HG03280 (cell line): ENCODE measurements around the gene MARK4.
"Not testable (repeated sequence)": the region's sequence is repeated elsewhere in the genome, so short reads cannot be mapped to it uniquely, and the experiment has no call there.

Experiments used
- ATAC-seq: cut with Tn5 transposase; IDR thresholded peaks from one replicate; pipeline ENCODE4 v1.9.1; 2021; ENCODE audit warnings: mild to moderate bottlenecking, moderate library complexity; ENCODE audit not compliant: unreplicated experiment

Gene MARK4

DNA sequence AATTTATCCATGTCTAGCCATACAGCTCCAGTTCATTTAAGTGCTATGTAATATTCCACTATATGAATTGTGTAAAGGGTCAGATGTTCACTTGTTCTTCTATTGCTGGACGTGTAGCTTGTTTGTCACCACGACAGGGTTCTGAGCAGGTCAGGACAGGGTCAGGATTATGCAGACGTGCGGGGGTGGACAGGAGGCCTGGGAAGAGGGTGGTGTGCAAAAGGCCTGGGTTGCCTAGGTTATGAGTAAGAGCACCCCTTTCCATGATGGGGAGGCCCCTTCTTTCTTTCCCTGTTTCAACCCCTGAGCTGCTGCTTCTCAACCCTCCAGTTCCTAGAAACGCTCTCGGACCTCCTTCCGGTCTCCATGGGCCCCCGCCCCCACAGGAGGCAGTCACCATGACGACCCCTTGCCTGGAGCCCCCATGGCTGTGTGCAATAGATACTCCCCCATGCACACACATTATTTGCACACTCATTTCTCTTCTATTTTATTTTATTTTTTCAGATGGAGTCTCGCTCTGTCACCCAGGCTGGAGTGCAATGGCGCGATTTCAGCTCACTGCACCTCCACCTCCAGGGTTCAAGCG is 7.8 kb upstream of the MARK4 start:
- ATAC-seq = no peak

DNA sequence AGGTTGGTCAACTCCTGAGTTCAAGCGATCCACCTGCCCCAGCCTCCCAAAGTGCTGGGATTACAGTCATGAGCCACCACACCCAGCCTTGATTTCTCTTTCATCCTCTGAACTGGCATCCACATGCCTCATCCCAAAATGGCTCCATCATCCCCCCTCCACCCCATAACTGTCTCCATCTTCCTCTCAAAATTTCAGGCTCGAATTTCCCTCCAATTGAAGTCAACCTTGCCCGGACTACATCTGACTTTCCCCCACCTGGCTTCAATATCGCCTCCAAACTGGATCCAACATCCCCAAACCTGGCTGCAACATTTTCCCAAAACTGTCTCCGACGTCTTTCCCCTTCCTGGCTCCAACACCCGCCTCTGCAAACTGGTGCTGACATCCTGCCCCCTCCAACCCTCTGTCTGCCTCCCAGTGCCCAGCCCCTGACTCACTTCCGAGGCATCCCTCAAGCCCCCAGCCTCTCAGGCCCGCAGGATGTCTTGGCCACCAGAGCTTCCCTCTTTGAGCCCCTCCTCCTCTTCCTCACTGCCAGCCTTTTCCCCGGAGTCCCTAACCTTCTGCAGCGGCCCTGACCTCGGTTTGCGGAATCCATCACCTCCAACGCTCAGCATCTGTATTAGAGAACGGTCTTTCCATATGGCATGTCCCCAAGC is 6.8 kb upstream of the MARK4 start:
- ATAC-seq = no peak

DNA sequence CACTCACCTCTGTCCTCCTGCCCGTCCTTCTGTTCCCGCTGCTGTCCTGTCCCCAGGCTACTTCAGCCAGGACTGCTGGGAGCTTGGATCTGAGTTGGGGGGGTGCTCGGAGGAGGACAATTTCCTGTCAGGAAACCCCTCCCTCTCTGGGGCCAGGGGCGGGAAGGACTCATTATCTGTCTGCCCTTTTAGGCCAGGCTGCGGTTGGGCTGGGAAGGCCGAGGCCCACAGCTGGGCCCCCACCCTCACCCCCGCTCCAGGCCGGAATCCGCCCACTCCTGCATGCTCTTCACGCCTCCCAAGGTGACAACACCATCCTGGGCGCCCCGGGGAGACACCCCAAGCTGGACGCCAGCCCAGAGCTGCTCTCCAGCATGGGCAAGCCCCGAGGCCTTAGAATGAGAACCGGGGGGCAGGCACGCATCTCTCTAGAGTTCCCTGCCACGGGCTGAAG is 5.7 kb upstream of the MARK4 start, which contains the start of gene EXOC3L2:
TSS of gene EXOC3L2 (minus strand) at position 74 of the 454 bp plus-strand sequence. CDS start 6,362 bp downstream, outside the sequence.
- ATAC-seq = no peak

DNA sequence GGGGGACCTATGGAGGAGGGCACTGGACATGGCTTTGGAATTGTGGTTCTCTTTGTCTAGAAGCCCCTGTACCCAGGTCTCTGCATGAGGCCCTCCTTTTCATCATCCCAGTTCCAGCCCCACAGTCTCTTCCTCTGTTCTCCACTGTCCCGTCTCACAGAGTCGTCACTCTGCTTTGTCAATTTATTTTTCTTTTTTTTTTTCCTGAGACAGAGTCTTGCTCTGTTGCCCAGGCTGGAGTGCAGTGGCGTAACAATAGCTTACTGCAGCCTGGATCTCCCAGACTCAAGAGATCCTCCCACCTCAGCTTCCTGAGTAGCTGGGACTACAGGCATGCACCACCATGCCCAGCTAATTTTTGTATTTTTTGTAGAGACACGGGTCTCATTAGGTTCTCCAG is 5.2 kb upstream of the MARK4 start:
- no peak for ATAC-seq

DNA sequence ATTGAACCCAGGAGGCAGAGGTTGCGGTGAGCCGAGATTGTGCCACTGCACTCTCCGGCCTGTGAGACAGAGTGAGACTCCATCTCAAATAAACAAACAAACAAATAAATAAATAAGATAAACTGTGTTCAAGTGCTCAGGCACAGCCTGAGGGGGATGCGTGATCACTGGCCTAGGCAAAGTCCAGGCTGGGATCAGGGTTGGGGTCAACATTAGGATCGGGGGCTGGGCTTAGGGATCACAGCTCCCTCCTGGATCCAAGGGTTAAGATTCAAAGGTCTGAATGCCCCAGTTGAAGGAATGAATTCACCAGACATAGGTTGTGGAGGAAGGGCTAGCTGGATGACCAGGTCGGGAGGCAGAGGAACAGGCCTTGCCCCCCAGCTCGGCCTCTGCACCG is 3.9 kb upstream of the MARK4 start:
- no peak for ATAC-seq

DNA sequence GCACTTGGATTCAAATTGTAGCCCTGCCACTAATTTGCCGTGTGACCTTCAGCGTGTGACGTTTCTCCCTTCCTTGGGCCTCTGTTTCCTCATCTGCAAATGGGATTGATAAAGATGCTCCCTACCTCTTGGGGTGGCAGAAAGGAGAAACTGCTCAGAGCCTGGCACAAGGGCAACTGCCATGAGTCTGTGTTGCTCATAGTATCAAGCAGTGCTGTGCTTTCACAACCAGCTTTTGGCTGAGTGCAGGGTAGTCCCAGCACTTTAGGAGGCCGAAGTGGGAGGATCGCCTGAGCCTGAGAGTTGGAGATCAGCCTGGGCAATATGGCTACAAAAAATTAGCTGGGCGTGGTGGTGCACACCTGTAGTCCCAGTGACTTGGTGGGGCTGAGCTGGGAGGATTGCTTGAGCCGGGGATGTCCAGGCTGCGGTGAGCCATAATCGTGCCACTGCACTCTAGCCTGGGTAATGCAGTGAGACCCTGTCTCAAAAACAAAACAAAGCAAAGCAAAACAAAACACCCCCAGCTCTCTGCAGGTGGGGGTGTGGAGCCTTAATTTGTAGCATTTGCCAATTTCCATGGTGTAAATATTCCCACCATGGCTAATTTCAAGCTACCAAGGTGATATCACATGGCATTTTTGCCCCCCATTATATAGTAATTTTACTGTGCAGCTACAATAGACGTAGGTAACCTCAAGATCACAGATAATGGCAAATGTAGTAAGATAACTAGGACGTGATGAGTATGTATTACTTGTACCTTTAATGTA is 1.6 kb upstream of the MARK4 start:
- no peak for ATAC-seq

DNA sequence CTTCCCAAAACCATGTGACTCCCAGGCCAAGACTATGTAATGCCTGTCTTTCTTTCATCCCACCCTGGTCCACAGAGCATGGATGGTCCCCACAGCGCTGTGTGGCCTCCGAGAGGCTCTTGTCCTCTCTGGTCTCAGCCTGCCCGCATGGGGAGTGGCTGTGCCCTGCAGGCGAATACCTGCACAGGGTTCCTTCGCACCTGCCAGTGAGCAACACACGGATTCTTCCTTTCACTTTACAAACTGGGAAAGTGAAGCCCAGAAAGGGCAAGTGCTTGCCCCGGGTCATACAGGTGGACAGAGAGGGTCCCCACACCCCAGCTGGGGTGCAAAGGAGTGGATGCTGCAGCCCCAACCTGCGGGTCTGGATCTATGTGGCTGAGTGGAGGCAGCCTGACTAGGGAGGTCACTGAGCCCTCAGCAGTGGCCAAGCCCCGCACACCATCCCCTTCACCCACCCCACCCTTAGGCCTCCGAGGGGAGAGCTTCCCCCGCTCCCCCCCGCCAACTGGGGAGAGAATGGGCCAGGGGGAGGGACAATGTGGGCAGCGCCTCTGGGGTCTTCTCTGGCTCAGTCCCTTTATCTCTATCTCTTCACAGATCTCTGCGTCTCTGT is 747 bp upstream of the MARK4 start:
- ATAC-seq = no peak

DNA sequence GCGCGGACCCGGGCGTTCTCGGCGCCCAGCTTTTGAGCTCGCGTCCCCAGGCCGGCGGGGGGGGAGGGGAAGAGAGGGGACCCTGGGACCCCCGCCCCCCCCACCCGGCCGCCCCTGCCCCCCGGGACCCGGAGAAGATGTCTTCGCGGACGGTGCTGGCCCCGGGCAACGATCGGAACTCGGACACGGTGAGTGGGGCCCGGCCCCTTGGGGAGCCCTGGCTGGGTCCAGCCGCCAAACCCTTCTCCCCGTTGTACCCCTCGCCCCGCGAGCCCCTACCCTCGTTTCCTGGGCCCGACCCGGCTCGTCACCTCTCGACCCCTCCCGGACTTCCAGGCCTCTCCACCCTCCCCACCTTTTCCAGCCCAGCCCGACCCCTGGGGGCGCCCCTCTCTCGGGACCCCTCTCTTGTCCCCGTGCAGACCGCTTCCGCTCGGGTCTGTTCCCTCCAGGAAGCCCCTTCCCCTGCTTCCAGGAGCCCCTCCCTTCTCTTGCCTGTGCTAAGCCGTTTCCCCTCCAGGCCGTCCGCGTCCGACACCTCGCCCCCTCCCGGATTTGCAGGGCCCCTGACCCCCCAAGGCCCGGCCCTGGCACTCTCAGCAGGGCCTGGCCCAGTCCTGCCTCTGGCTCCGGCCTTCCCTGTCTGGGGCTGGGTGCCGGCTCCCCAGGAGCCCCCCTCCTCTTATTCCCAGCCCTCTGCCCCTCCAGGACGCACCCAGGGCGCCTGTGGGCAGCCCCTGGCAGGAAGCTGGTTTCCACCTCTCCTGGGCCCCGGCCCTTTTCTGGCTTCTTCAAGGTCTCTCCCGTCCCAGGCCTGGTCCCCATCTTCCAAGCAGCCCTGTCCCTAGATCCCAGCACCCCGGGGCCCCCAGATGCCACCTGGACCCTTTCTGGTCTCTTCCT is 632 bp downstream of the MARK4 start:
- no peak for ATAC-seq

DNA sequence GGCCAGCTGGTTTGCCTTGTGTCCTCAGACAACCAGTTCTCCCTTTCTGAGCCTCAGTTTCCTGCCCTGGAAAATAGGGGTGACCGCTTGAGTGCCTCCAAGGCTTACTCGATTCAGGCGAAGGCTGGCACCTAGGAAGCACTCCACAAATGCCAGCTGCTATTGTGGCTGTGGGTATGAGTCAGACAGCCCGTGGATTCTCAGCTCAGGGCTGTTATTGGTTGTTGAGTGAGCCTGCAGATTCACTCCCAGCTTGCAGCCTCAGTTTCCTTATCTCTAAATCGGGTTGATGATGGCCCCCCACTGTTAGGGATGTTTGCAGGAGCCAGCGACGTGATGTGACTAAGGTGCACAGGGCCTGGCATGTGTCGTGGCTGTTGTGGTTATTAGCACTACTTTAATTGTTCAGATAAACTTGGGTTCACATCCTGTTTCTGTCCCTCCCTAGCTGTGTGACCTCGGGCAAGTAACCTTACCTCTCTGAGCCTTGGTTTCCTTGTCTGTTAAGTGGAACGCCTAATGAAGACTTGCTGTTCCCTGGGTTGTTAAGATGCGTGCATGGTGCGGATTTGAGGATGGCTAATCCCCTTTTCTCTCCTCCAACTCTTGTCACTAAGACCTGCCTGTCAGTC is 2.4 kb downstream of the MARK4 start:
- ATAC-seq = no peak

DNA sequence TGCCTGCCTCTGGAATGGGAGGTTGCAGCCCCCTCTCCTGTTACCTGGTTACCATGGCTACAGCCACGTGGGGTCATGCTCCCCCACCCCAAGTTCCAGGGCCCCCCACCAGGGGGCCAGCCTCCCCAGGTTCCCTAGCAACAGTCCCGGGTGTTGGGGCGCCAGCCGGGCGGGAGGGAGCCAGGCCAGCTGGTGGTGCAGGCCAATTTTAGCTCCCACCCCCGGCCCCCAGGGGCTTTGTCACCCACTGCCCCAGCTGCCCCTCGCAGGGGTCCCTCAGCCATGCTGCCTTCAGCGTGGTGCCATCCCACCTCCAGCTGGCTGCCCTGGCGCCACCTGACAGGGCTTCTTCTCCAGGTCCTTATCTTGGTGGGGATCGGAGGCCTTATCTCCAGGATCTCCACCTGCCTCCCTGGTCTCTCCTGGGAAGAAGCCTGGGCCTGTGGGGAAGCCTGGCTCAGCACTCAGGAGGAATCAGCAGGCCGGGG is 3.0 kb downstream of the MARK4 start:
- no peak for ATAC-seq

DNA sequence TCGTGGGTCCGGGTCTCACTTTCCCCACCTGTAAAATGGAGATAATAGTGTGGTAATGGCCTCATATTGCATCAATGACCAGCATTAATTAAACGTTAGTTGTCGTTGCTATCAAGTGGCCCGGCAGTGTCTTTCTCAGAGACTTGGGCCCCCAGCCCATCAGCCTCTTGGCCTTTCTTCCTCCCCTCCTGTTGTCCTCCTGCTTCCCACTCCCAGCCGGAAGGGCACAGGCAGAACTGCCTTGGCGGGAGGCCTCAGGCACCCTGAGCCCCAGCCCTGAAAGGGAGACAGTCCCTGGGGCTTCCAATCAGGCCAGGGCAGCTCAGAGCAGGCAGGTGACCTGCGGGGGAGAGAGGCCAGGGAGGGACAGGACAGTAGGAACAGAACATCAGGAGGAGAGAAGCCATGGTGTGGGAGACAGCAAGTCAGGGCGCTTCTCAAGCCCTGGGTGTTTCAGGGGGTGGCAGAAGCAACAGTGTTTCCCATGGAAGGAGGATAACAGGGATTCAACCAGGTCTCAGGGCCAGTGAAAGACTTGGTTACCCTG is 4.6 kb downstream of the MARK4 start:
- ATAC-seq = no peak

DNA sequence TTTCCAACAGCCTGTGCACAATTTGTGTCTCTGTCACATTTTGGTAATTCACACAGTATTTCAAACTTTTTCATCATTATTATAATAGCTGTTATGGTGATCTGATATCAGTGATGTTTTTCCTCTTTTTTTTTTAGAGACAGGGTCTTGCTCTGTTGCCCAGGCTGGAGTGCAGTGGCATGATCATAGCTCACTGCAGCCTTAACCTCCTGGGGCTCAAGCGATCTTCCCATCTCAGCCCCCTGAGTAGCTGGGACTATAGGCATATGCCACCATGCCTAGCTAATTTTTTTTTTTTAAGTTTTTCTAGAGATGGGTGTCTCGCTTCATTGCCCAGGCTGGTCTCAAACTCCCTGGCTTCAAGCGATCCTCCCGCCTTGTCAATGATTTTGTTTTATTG is 5.8 kb downstream of the MARK4 start:
- no peak for ATAC-seq

DNA sequence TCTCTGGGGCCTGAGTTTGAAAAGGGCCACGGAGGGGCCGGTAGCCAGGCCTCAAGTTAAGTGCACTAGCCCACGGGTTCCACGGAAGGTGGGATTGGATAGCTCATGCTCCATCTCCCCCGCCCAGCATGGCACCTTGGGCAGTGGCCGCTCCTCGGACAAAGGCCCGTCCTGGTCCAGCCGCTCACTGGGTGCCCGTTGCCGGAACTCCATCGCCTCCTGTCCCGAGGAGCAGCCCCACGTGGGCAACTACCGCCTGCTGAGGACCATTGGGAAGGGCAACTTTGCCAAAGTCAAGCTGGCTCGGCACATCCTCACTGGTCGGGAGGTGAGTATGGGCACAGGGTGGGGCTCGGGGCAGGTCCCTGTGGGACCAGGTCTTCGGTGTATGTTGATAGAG is 7.8 kb downstream of the MARK4 start:
- ATAC-seq = no peak

DNA sequence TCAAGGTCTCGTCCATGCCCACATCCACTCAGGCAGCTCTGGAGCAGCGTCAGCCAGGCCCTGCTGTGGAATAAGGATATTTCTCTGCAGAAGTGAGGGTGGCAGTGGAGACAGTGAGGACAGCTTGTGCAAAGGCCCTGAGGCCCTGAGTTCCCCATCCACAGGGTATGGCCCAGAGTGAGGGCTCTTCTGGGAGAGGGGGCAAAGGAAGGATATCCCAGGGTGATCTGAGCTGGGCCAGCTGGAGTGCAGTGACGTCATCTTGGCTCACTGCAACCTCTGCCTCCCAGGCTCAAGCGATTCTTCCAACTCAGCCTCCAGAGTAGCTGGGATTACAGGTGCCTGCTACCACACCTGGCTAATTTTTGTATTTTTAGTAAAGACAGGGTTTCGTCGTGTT is 11.5 kb downstream of the MARK4 start:
- no peak for ATAC-seq

DNA sequence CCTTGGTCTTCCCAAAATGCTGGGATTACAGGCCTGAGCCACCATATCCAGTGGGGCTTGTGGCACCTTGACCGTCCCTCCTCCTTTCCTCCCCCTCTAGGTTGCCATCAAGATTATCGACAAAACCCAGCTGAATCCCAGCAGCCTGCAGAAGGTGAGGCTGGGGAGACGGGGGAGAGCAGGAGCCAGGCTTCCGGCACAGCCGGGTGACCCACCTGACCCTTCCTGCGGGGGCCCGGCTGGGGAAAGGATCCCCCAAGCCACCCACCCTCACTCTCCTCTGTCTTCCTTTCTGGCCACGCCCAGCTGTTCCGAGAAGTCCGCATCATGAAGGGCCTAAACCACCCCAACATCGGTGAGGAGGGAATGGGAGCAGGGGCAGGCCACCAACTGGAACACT is 11.9 kb downstream of the MARK4 start:
- ATAC-seq = no peak

DNA sequence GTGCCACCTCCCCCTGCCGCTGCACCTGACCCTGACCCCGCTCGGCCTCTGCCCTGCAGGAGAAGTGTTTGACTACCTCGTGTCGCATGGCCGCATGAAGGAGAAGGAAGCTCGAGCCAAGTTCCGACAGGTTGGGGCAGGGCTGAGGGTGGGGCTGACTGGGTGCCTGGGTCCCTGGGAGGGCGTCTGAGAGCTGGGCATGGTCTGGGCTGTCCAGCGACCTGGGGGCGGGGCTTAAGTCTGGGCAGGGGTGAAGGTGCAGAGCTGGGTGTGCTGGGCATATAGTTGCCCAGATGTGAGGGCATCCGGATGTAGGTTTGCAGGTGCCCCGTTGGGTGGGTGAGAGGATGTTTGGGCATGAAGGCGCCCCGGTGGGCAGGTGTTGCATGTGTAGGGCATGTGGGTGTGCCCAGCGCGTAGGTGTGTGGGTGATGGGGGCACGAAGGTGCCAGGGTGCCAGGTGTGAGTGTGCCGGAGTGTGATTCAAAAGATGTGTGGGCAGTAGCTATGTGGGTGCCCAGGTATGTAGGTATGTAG is 13.8 kb downstream of the MARK4 start:
- ATAC-seq = no peak

DNA sequence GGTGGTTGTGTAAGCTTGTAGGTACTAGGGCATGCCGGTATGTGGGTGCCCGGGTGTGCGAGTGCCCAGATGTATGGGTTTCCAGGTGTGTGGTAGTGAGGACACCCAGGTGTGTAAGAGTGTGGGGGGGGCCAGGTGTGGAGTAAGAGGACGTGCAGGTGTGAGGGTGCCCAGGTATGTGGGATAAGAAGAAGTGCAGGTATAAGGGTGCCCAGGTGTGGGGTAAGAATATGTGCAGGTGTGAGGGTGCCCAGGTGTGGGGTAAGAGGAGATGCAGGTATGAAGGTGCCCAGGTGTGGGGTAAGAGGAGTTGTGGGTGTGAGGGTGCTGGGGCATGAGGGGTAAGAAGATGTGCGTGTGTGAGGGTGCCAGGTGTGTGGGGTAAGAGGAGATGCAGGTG is 14.3 kb downstream of the MARK4 start:
- no peak for ATAC-seq

DNA sequence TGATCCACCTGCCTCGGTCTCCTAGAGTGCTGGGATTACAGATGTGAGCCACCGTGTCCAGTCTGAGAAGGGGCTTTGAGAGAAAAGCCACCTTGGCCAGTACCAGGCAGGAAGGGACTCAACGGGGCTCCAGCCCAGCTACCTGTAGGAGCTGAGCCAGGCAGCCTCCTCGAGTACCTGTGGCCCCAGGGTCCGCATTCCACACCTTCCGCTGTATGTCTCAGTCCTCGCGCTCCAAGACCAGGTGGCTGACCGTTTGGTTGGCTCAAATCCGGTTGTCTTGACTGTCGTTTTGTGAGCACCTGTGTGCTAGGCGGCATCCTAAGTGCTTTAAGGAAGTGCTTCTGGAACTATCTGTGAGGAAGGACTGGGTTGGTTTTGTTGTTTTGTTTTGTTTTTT is 16.2 kb downstream of the MARK4 start:
- ATAC-seq = no peak

DNA sequence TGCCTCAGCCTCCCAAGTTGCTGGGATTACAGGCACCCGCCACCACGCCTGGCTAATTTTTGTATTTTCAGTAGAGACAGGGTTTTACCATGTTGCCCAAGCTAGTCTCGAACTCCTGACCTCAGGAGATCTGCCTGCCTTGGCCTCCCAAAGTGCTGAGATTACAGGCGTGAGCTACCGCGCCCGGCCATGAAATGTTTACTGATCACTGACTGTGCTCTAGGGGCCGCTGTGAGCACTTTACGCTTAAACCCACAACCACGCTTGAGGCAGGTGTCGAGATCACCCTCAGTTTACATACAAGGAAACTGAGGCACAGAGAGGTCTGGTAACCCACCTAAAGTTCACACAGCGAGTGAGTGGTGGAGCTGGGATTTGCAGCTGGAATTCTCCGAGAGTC is 18.9 kb downstream of the MARK4 start:
- not testable (repeated sequence) for ATAC-seq
